CD14-positive monocyte (primary cell): ENCODE measurements around the gene PXDC1. TPM values are rescaled to one million over a fixed set of nuclear protein-coding genes. Genes with fewer than 3 reads are reported as not detected.
"Not testable (repeated sequence)": the region's sequence is repeated elsewhere in the genome, so short reads cannot be mapped to it uniquely, and the experiment has no call there.

ENCODE experiments used
- DNase-seq, 3 donors: peaks; one replicate each; pipeline ENCODE4 v3.0.0-alpha.2; 2011 to 2022
- H2AFZ ChIP-seq: 2 replicates; pipeline ENCODE4 v1.6.0; 2012; ENCODE audit warnings: mild to moderate bottlenecking, low read depth, low read length, inconsistent platforms; ENCODE audit not compliant: insufficient read depth, poor library complexity, severe bottlenecking
- H3K27ac ChIP-seq, 2 donors: 1 replicate in 1 of 2; 2 replicates in 1 of 2; pipeline ENCODE4 v1.5.1; 2012 to 2013; ENCODE audit warnings: low read length in 2 of 2, control low read depth in 1 of 2, inconsistent platforms in 1 of 2, low read depth in 1 of 2, mild to moderate bottlenecking in 1 of 2
- H3K27me3 ChIP-seq, 2 donors: one replicate each; pipeline versions ENCODE4 v1.6.0 to v1.6.1; 2011 to 2013; ENCODE audit warnings: low read length in 2 of 2; ENCODE audit not compliant: control insufficient read depth in 2 of 2, insufficient read depth in 2 of 2
- H3K36me3 ChIP-seq, 2 donors: replicated peaks in 1 of 2; 1 replicate in 1 of 2; 2 replicates in 1 of 2; pipeline versions ENCODE4 v1.5.1 to v1.6.1; 2012 to 2013; ENCODE audit warnings: low read length in 2 of 2, control low read depth in 1 of 2, inconsistent platforms in 1 of 2, mild to moderate bottlenecking in 1 of 2; ENCODE audit not compliant: insufficient read depth in 2 of 2, control insufficient read depth in 1 of 2
- H3K4me1 ChIP-seq, 2 donors: 1 replicate in 1 of 2; 2 replicates in 1 of 2; pipeline versions ENCODE4 v1.5.1 to v1.6.1; 2012 to 2013; ENCODE audit warnings: low read length in 2 of 2, control low read depth in 1 of 2, inconsistent platforms in 1 of 2, mild to moderate bottlenecking in 1 of 2, moderate library complexity in 1 of 2; ENCODE audit not compliant: insufficient read depth in 2 of 2, control insufficient read depth in 1 of 2
- H3K4me2 ChIP-seq: replicated peaks from 2 replicates; pipeline ENCODE3; 2012; ENCODE audit warnings: low read length, moderate library complexity, mild to moderate bottlenecking; ENCODE audit not compliant: poor library complexity, severe bottlenecking; ENCODE audit errors: extremely low read depth
- H3K4me3 ChIP-seq, 3 experiments: fragments of 200-600 bp in 1 of 3; sonication (generic) in 1 of 3; replicated peaks in 1 of 3; 1 replicate in 2 of 3; 2 replicates in 1 of 3; pipeline ENCODE4 v1.5.1; 2011 to 2013; ENCODE audit warnings: low read length in 3 of 3, mild to moderate bottlenecking in 3 of 3, control low read depth in 2 of 3, low read depth in 2 of 3, inconsistent platforms in 1 of 3, moderate library complexity in 1 of 3
- H3K79me2 ChIP-seq: 2 replicates; pipeline ENCODE4 v1.6.0; 2012; ENCODE audit warnings: mild to moderate bottlenecking, control low read depth, inconsistent platforms, low read length, moderate library complexity; ENCODE audit not compliant: insufficient read depth
- H3K9ac ChIP-seq: 2 replicates; pipeline ENCODE4 v1.6.0; 2017; ENCODE audit warnings: low read length, mild to moderate bottlenecking; ENCODE audit not compliant: insufficient read depth, poor library complexity, severe bottlenecking
- H3K9me3 ChIP-seq, 2 donors: replicated peaks in 1 of 2; 1 replicate in 1 of 2; 2 replicates in 1 of 2; pipeline versions ENCODE4 v1.5.1 to v1.6.1; 2012 to 2013; ENCODE audit warnings: low read length in 2 of 2, control low read depth in 1 of 2; ENCODE audit not compliant: control insufficient read depth in 1 of 2, insufficient read depth in 1 of 2
- H4K20me1 ChIP-seq: 2 replicates; pipeline ENCODE4 v1.6.0; 2012; ENCODE audit warnings: mild to moderate bottlenecking, low read length, control low read depth, moderate library complexity; ENCODE audit not compliant: insufficient read depth
- H3K27ac Mint-ChIP-seq, 7 donors: one replicate each; pipeline ENCODE4 v1.8.0; 2020; ENCODE audit warnings: mild to moderate bottlenecking in 7 of 7, mixed read lengths in 7 of 7, moderate library complexity in 6 of 7, inconsistent platforms in 2 of 7
- H3K27me3 Mint-ChIP-seq, 3 donors: one replicate each; pipeline ENCODE4 v1.8.0; 2021 to 2022; ENCODE audit warnings: low read depth in 3 of 3, mild to moderate bottlenecking in 3 of 3, mixed read lengths in 3 of 3, moderate library complexity in 3 of 3, inconsistent platforms in 1 of 3
- H3K36me3 Mint-ChIP-seq, 2 donors: one replicate each; pipeline ENCODE4 v1.8.0; 2020; ENCODE audit warnings: mixed read lengths in 2 of 2, inconsistent platforms in 1 of 2, mild to moderate bottlenecking in 1 of 2
- H3K4me1 Mint-ChIP-seq: one replicate; pipeline ENCODE4 v1.8.0; 2020; ENCODE audit warnings: mild to moderate bottlenecking, mixed read lengths
- H3K4me3 Mint-ChIP-seq, 2 donors: one replicate each; pipeline ENCODE4 v1.8.0; 2020; ENCODE audit warnings: mild to moderate bottlenecking in 2 of 2, mixed read lengths in 2 of 2, moderate library complexity in 1 of 2
- H3K9me3 Mint-ChIP-seq, 7 donors: one replicate each; pipeline ENCODE4 v1.8.0; 2020 to 2022; ENCODE audit warnings: mixed read lengths in 7 of 7, mild to moderate bottlenecking in 6 of 7, moderate library complexity in 6 of 7, inconsistent platforms in 2 of 7
- CTCF ChIP-seq: fragments of 200-600 bp; IDR thresholded peaks from one replicate; pipeline ENCODE4 v1.8.0; 2022; ENCODE audit warnings: antibody characterized with exemption, mild to moderate bottlenecking
- WGBS: methylation state at CpG from one replicate; pipeline ENCODE4 v1.1.5; 2013; ENCODE audit warnings: missing lambda C conversion rate; ENCODE audit not compliant: insufficient coverage; 5-methylcytosine and 5-hydroxymethylcytosine counted together
- intact Hi-C, 2 donors: fragments of 100-400 bp; cut with micrococcal nuclease; formaldehyde crosslinking; loops; one replicate each; pipeline versions ENCODE4 v1.15.0 to v1.15.1; 2023
- polyA plus RNA-seq, 3 donors: library from polyadenylated mRNA; depleted of rRNA in 1 of 3; unstranded in 2 of 3; stranded (reverse) in 1 of 3; fragments of 300-500 nt in 2 of 3; fragments of >200 nt in 1 of 3; fragmentation: Illumina TruSeq in 2 of 3; gene quantifications; 1 replicate in 2 of 3; 2 replicates in 1 of 3; pipeline ENCODE4 v1.2.3, GENCODE V29; 2012 to 2021

Gene PXDC1
- polyA plus RNA-seq, 3 donors, result 0.48 to 0.92 (median 0.55) TPM

DNA sequence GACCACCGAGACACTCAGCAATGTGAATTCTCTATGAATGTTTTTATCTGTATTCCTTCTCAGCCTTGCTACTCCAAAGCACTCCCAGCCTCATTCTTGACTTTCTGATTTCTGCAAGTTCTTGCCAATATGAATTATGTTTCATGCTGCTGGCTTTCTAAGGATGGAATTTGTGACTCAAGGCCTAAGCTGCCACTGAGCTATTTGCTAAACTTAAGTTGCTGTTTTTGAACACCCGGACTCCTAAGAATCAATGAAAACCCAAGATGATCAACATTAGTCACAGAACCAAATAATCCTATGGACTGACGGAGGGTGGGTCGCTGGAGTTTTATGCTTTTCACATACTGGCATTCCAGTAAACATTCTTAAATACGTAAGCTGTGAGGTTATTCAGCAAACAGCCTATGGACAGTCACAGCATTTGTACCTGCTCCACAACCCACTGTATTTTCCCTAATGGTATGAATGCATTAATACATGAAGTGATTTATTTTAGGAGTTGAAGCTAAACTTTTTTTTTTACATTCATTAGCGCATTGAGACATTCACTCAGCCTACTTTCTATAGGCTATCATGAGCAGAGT is 8.2 kb upstream of the PXDC1 start:
- Histone ChIP-seq H3K36me3 (no peaks in the 10 kb centered on the region), H2AFZ (no peak overlapping the region), H3K9ac (no peak overlapping the region), H3K4me2 (no peak overlapping the region), H3K27me3 (no peaks in the 10 kb centered on the region), H3K27ac (no peak overlapping the region), H3K79me2 (no peaks in the 10 kb centered on the region), H4K20me1 (no peaks in the 10 kb centered on the region), H3K4me1 (peaks cover 3% of the 10 kb centered on the region in 2 donors), H3K9me3 (no peaks in the 10 kb centered on the region), H3K4me3 (no peak overlapping the region)
- no peak for TF ChIP-seq CTCF
- intact Hi-C loops, result no loop called here
- DNase-seq, result no peak
- Mint-ChIP-seq H3K27ac (no peak overlapping the region), H3K9me3 (no peaks in the 10 kb centered on the region), H3K27me3 (peaks cover 7 to 12% (median 8%) of the 10 kb centered on the region in 3 donors), H3K4me1 (peaks cover under 1% of the 10 kb centered on the region), H3K36me3 (no peaks in the 10 kb centered on the region), H3K4me3 (no peak overlapping the region)
- 100% methylated on average over 2 of the region's 6 CpGs for WGBS

- H3K4me3 Mint-ChIP-seq, result no peak overlapping the region
- no peak overlapping the region for H3K9ac ChIP-seq
- no peak overlapping the region for H2AFZ ChIP-seq
- no peak for TF ChIP-seq CTCF
- no peaks in the 10 kb centered on the region for H3K4me1 Mint-ChIP-seq
- no peak overlapping the region for H3K27ac Mint-ChIP-seq
- H3K27me3 Mint-ChIP-seq, result peaks cover 14 to 19% (median 17%) of the 10 kb centered on the region in 3 donors
- H3K9me3 ChIP-seq, result no peaks in the 10 kb centered on the region
- H4K20me1 ChIP-seq, result no peaks in the 10 kb centered on the region
- no peak overlapping the region for H3K4me2 ChIP-seq
- H3K36me3 Mint-ChIP-seq, result no peaks in the 10 kb centered on the region
- H3K79me2 ChIP-seq, result no peaks in the 10 kb centered on the region
- DNase-seq, result no peak
- intact Hi-C loops, result no loop called here
- H3K4me3 ChIP-seq, result no peak overlapping the region
- peaks cover 0 to 4% (median 0%) of the 10 kb centered on the region in 7 donors for H3K9me3 Mint-ChIP-seq
- H3K27ac ChIP-seq, result no peak overlapping the region
- no peaks in the 10 kb centered on the region for H3K4me1 ChIP-seq
- H3K36me3 ChIP-seq, result no peaks in the 10 kb centered on the region
- H3K27me3 ChIP-seq, result peaks cover 2 to 6% of the 10 kb centered on the region in 2 donors
- WGBS, result 92% methylated on average over 4 of the region's 7 CpGs
Observed at GRCh38 chr6:3758842-3759144, 7.3 kb upstream of the PXDC1 start.

DNA sequence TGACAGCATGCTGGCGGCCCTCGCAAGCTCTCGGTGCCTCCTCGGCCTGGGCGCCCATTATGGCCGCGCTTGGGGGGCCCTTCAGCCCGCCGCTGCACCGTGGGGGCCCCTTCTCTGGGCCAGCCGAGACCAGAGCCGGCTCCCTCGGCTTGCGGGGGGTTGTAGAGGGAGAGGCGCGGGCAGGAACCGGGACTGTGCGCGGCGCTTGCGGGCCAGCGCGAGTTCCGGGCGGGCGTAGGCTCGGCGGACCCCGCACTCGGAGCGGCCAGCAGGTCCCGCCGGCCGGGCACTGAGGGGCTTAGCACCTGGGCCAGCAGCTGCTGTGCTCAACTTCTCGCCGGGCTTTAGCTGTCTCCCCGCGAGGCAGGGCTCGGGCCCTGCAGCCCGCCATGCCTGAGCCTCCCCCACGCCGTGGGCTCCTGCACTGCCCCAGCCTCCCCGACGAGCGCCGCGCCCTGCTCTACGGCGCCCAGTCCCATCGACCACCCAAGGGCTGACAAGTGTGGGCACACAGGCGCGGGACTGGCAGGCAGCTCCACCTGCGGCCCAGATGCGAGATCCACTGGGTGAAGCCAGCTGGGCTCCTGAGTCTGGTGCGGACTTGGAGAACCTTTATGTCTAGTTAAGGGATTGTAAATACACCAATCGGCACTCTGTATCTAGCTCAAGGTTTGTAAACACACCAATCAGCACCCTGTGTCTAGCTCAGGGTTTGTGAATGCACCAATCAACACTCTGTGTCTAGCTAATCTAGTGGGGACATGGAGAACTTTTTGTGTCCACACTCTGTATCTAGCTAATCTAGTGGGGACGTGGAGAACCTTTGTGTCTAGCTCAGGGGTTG is 6.7 kb upstream of the PXDC1 start:
- H3K79me2 ChIP-seq, H3K4me1 ChIP-seq, H3K36me3 ChIP-seq, H3K36me3 Mint-ChIP-seq, H3K9me3 Mint-ChIP-seq, H2AFZ ChIP-seq, H3K27ac ChIP-seq, H3K9ac ChIP-seq, intact Hi-C loops, H3K4me3 Mint-ChIP-seq, H3K4me3 ChIP-seq, H4K20me1 ChIP-seq, DNase-seq, H3K9me3 ChIP-seq, H3K27ac Mint-ChIP-seq, H3K4me1 Mint-ChIP-seq, H3K4me2 ChIP-seq: not testable (repeated sequence)
- H3K27me3 Mint-ChIP-seq, result peaks cover 20 to 24% (median 23%) of the 10 kb centered on the region in 3 donors
- peaks cover 5 to 11% of the 10 kb centered on the region in 2 donors for H3K27me3 ChIP-seq
- over 99% methylated on average over 43 of the region's 57 CpGs for WGBS
